ENCODE results near the gene GTF2H2C.
"Not testable (repeated sequence)": the region's sequence is repeated elsewhere in the genome, so short reads cannot be mapped to it uniquely, and the experiment has no call there.

- TF ChIP-seq CTCF, POLR2A (IDR thresholded peaks at IDR 0.05): not testable (repeated sequence)
Observed at GRCh38 chr5:69608861-69609496, 49.0 kb downstream of the GTF2H2C start.

All from lower leg skin (tissue), 3 donors.